Fibroblast of upper back skin (primary cell): ENCODE results near the gene ITGB1BP1.
A peak's percentile ranks its signal among the peaks of the same experiment; 100 is the strongest.

Experiments used
- DNase-seq: peaks from one replicate; pipeline ENCODE4 v3.0.0-alpha.2; 2013

ITGB1BP1 gene

DNA sequence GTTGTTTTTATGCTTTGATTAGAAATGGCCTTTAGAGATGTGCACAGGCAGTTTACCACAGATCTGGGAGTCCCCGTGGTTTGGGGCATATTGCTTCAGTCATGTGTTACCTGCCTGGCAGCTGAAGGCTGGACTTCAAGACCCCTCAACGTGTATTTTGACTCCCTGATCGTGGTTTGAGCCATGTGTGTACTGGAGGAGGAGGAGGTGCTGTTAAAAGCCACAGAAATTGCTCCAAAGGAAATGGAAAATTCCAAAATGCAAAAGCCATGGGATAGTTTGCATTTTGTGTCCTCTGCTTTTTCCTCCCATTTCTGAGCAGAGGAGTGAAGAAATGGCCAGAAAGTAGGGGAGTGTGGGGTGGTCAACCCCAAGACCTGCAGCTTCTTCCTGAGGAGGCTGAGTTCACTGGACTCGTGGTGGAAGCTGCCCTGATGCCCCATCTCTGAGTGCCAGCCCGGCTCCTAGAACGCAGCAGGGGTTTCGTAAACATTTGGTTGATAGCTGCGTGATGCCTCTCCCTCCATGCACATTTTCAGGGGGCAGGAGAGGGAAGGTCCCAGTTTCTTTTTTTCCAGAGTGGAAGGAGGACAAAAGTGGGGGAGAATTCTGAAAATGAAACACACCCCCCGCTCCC lies 45.7 kb downstream of the ITGB1BP1 start:
- DNase-seq, result no peak

DNA sequence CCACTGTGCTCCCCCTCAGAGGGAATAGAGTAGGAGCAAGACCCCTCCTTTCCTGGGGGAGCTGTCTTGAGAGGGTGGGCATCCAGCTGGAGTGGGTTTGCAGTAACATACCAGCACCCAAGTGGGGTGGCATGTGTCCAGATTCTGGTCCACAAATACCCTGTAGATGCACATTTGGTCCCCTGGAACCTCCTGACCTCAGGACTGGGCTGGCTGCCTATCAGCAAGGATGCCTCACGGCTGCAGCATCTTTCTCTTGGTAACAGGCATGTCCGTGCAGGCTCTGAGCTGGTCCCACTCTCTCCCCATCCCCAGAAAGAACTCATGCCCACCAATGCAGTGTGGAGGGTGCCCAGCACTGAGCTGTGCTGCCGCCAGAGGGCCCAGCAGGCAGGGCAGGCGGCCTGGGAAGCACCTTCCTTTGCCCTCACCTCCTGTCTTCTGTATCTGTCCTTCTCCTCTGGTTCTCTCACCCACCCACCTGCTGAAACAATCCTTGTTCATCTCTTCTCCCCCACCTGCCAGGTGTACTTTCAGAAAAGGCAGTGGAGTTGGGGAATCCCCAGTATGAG lies 47.4 kb downstream of the ITGB1BP1 start:
- DNase-seq, result no peak

DNA sequence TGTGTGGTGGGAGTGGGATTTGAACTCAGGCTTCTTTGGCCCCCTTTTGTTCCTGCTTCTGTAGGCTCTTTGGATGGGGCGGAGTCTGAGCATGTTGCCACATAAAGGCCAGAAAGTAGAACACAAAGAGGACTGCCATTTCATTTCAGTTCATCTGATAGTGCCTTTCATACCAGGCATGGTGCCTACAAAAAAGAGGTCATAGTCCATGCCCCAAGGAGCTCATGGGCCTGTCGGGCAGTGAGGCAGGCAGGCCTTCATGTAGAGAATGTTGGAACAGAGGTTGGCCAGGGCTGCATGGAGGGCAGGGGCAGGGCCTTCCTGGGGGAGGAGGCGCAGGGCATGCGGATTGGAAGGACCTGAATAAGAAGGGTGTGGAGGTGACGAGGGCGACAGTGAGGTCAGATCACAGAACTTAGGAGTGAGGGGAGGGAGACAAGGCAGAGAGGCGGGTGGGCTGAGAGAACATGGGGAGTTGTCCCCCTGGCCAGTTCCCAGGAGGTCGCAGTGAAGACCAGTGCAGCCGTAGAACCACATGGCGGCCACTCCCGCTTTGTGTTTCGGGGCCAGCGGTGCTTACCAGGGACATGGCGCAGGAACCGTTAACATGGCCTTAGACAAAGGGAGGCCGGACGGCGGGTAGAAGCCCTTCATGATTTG lies 49.1 kb downstream of the ITGB1BP1 start:
- DNase-seq, result no peak

DNA sequence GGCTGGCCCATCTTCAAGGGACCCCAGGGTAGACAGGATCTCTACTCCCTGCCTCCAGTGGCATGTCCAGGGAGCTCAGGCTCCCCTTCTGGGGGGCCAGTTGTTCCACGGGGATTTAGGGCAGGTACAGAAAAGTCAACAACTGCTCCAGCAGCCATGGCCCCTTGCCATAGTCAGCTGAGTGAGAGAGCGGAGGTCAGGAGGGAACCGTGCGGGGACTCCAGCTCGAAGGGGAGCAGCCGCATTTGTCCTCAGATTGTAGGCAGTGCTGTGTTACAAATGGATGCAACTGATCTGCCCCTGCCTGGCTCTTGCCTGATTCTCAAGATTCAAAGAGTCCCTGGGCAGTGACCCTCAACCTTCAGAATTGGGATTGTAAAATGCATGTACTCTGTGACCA lies 49.9 kb downstream of the ITGB1BP1 start:
- DNase-seq, result no peak

DNA sequence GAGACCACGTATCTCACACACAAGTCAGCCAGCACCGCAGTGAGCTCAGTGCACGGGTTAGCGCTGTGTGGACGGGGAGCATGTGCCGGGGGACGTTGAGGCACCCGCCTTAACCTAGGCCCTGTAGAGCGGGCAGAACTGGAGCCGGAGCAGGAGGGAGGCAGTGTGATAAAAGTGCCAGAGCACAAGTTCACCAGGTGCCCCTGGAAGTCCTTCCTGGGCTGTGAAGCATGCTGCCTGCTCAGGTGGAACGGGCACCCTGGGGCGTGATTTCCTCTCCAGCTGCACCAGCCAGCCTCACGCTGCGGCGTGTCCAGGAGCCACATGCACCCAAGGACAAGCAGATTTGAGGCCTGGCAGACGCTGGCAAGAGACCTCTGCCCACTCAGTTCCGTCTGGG lies 50.3 kb downstream of the ITGB1BP1 start:
- DNase-seq, result no peak

DNA sequence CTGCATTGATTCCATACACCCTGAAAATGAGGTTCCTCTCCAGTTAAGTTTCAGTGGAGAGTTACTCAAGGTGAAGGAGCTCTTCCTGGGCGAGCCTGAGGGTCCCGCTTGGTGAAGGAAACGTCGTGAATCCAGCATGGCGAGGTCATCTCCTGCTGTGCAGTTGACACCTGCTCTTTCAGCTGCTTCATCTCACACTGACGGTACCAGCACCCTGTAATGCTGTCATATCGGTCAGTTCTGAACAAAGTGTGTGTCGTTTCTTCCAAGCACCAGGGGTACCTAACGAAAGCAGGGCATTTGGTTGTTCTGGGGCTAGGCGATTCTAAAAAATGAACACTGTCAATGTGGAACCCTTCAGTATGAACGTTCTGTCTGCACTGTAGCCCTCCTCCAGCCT lies 52.6 kb downstream of the ITGB1BP1 start:
- DNase-seq, result no peak

DNA sequence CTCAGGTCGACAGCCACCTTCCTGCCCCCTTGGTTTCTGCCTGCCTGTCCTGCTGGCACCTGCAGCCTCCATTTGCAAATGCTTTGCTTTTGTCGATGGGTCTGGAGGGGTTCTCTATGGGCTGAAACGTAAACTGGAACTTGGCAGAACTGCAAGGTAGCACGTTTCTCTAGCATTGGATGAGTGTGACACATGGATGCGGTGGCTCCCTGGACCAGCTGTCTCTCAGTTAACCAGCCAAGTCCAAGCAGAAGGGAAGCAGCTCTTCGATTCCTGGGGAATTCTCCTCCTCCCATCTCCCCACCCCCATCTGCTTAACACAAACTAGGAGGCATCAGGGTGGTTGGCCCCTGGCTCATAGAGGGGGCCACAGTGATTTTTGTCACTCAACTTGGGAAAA lies 57.3 kb downstream of the ITGB1BP1 start:
- no peak for DNase-seq

DNA sequence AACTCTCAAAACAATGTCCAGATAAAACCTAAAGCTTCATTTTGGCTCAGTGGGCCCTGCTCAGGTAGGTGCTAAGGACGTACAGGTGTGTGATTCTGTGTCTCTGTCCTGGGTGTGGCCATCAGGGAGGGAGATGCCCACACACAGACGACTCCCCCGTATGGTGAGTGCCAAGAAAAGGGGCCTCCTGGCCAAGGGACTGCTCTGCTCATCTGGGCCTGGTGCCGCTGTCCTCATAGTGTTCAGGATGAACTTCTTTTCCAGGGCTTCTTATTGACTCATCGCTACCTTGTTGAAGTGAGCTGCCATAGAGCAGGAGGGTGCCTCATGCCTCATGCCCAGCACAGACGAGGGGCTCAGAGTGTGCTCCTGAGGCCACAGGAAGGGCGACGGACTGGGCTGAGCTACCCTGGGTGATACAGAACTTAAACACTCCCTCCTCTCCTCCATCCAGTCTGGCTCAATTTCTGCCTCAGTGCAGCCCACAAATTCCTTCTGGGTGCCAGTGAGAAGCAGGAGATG lies 57.8 kb downstream of the ITGB1BP1 start:
- DNase-seq, result no peak

DNA sequence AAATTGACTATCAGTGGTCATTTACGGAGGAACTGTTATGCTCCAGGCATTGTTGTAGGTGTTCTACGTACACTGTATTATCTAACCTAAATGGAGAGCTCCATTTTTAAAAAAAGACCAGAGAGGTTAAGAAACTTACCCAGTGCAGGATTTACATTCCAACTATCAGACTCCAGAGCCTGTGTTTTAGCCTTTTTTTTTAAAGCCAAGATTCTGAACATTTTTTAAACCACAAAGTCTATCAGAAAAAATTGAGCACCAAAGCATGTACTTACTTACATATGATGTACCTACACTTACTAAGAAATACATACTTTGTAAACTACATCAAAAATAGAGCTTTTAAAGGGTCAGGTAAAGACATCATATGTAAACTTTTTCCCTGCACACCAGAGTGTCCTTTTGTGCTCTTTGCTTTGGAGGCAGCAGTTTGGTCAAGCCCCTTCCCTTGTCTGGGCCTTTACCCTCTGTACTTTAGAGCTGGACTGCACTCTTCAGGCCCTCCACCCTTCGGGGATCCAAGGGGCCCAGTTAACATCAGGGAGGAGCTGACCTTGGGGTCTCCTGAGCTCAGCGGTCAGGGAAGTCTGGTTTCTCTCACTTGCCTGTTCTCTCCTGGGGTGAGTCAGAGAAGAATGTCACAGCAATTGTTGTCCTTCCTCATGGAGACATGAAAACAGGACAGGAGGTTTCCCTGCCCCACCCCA lies 58.4 kb downstream of the ITGB1BP1 start:
- DNase-seq, result peak; percentile 23

DNA sequence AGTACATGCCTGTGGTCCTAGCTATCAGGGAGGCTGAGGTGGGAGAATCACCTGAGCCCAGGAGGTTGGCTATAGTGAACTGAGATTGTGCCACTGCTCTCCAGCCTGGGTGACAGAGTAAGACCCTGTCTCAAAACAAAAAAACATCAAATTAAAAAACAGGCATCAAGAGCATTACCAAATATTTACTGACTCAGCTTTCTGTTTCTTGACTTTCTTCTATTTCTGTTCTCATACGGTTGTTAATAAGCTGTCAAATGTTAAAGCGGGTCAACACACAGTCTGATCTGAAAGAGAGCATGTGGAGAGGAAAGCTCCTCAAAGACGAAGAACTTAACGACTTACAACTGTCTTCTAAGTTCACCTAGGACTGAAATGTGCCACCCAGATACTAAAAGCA lies 59.0 kb downstream of the ITGB1BP1 start:
- DNase-seq, result no peak

DNA sequence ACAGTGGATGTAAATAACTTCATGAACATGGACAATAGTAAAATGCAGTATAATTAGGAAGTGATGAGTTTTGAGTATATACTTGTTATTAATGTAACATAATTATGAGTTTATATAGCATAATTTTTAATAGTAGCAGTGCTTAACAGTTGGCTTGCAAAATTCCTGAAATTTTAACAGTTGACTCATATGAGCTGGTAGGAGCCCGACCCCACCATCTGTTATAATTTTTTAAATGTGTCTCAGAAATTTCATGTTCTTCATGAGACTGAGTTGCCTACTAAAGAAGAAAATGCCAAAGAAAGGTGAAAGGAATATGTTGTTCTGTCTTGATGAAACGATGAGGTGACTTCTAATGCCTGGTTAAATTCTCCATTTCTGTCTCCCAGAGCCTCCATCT lies 62.6 kb downstream of the ITGB1BP1 start:
- peak; percentile 44 for DNase-seq

DNA sequence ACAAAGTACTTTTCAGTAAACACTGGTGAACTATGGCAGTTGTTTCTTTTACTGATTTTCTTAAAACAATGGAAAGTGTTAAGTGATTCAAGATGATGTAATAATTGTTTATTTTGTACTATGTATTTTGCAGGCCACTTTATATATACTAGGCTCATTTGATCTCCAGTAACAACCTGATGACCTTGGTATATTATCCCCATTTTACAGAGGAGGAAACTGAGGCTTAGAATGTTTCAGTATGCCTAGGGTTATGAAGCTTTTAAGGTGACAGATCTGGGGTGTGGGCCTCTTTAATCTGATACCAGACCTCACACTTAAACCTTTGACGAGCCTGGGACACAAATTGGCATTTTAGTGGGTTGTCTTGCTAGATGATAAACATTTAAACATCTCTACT lies 63.2 kb downstream of the ITGB1BP1 start:
- no peak for DNase-seq

DNA sequence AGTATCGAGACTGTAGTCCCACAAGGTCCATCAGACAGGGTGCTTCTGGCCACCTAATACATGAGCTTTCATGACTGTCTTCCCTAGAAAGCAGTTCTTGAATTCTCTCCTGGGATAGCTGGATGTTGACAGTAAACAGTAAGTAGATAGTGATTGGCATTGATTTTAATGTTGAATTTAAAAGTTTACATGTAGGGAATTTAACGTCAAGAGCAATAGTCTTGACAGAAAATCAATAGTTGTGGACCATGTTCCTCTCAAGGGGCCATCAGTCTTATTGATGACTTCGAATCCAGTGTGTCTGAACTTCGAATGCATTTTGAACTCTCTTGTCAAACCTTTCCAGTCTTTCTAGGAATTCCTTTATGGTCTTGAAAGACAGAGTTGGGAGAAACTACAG lies 63.9 kb downstream of the ITGB1BP1 start:
- no peak for DNase-seq

DNA sequence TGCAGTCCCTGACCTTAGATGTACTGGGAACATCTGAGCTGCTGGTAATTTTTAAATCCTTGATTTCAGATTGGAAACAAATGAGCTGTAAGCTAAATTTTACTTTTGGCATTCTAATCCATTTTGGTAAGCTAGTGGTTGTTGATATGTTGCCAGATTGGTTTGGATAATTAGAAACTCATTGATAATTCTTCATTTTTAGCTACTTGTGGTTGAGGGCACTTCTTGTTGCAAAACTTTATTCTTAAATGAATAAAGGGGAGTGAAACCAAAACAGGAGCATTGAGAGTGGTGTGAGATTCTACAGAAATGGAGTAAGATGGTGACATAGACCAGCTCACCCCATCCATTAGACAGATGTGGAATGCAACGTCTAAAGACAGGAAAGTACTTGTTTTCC lies 64.5 kb downstream of the ITGB1BP1 start:
- DNase-seq, result peak; percentile 19

DNA sequence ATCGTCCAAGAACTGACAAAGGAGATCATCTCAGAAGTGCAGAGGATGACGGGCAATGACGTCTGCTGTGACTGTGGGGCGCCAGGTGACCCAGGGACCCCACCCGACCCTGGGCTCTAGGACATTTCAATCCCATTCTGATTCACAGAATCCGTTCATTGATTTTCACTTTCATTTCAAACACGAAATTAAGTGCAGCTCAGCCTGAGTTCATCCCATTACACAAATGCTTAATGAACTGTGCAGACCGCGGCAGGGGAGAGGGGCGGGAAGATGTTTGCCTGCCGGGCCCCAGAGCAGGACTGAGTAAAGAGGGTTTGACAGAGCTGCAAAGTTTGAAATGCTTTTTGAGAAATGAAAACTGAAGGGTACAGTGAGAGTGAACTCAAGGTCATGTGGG lies 67.1 kb downstream of the ITGB1BP1 start:
- DNase-seq, result no peak

DNA sequence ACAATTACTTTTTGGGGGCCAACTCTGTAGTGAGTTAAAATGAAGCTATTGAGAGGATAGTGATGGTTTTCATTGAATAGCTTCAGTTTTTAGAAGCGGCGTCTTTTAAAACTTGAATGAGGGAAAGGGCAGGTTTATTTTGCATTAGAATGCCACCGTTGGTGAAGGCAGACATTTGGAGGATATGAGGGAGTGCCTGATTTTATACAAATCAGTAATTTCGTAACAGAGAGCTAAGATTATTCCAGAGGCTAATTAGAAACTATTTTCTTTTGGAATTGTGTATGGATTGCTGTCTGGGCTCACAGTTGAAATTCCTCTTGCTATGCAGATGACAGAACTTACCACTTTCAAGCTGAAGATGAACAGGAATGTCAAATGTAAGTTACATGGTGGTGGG lies 67.6 kb downstream of the ITGB1BP1 start:
- no peak for DNase-seq

DNA sequence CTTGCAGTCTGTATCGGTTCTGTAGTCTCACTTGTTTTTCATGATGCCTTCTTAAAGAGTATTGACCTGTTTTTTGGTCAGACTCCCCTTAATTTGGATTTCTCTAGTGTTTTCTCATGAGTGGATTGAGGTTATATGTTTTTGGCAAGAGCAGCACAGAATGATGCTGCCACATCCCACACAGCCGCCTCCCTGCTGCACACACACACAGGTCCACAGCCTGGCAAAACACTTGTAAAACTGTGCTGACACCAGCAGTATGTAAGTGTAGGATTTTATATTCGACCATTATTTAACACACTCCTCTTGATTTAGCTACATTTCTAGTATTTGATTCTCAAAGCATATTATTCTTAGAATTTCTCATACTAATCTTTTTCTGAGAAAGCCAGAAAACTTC lies 68.1 kb downstream of the ITGB1BP1 start:
- no peak for DNase-seq

DNA sequence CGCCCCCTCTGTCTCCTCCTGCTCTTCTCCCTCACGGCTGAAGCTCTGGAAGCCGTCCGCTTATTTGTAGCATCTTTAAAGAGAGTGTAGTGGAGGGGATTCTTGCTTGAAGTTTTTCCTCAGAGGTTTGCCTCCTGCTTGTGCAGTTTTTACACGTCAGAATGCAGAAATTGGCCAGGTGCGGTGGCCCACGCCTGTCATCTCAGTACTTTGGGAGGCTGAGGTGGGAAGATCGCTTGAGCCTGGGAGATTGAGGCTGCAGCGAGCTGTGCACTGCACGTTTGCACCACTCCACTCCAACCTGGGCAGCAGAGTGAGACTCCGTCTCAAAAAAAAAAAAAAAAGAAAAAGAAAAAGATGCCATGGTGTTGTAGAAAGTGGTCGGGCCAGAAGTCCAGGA lies 69.0 kb downstream of the ITGB1BP1 start:
- DNase-seq, result no peak
